Smooth muscle cell of the brain vasculature (primary cell): Measurements from ENCODE around the gene BRD4.
"Not testable (repeated sequence)": the region's sequence is repeated elsewhere in the genome, so short reads cannot be mapped to it uniquely, and the experiment has no call there.

Source experiments
- DNase-seq: peaks from one replicate; pipeline ENCODE4 v3.0.0-alpha.2; 2012; ENCODE audit warnings: low read depth, low spot score

The BRD4 gene

DNA sequence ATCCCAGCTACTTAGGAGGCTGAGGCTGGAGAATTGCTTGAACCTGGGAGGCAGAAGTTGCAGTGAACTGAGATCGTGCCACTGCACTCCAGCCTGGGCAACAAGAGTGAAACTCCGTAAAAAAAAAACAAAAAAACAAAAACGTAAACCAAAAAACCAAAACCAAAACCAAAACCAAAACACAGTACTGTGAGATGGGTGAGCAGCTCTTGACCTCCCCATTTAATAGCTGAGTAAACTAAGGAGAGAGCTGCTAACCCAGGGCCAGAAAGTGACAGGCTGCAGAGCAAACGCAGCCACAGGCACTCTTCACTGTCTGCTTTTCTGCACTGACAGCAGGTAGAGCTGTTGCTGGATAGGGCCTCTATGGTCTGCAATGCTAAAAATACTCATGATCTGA, 27.7 kb upstream of the BRD4 start:
- DNase-seq: not testable (repeated sequence)

DNA sequence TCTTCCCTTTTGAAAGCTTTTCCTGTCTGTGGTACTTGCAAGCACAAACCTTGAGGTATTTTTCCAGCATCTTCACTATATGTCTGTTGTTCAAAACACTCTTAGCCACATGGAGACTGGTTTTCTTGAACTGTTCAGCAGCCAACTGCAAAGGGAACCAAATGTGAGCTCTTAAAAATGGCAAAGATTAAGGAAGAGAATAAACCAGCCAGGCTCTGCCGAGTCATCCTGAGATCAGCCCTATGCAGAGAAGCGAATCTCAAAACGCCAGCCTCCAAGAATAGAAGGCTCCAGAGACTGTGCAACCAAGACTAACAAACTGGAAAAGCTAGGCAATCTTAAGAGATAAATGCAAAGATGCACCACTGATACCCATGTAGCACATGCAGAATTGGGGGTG, 26.6 kb upstream of the BRD4 start:
- no peak for DNase-seq

DNA sequence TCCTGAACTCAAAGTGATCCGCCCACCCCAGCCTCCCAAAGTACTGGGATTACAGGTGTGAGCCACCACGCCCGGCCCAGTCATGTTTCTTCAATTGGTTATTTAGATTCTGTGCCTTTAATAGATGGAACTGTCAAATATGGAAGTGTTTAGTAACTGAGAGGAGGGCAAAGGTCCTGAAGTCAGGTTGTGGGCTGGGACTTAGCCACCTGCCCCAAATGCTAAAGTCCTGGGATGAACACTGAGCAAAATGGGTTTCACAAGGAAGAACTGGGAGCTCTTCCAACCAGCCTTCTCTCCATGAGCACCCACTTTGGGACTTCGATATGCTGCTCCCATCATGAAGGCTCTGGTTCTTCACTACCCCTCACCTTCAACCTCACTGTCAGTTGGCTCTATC, 25.6 kb upstream of the BRD4 start:
- no peak for DNase-seq

DNA sequence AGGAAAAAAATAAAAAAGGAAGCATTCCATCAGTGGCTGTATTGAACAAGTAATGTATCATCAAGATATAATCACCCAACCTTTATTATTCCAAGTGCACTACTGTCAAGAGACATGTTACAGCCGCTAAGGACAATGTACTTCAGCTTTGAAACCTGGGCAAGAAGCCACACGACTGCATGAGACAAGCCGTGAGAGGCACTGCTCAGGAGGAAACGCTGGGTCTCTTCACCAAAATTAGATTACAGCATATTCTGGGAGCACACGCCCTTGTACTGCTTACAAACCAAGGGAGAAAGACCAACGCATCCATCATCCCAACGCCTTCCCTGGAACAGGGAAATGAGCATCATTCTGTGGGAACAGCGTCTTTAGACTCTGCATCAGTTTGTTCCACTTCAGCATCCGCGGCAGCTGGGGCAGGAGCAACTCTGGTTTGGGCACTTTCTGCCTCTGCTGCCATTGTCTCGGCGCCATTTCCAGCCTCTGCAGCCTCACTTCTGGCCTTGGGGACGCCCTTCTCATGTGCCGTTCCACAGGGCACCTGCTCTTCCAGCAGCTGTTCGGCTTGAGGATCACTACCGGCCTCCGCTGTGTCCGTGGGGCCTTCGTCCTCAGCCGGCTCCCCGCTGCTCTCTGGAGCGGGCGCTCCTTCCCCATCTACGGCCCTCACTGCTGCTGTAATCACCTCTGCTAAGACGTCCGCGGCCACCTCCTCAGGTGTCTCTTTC, 22.4 kb upstream of the BRD4 start:
- DNase-seq: no peak

DNA sequence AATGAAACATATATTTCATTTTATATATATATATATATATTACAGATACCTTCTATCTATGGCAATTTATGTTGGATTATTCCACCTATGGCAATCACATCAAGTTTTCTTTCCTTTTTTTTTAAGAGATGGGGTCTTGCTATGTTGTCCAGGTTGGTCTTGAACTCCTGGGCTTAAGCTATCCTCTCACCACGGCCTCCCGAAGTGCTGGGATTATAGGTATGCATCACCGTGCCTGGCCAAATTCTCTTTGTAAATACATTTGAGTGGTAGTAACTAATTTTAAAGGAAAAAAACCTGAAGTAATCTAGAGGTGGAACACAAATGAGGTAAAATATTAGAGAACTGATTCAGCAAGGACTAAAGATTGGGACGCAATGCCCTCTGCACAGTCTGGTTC, 21.6 kb upstream of the BRD4 start:
- no peak for DNase-seq

DNA sequence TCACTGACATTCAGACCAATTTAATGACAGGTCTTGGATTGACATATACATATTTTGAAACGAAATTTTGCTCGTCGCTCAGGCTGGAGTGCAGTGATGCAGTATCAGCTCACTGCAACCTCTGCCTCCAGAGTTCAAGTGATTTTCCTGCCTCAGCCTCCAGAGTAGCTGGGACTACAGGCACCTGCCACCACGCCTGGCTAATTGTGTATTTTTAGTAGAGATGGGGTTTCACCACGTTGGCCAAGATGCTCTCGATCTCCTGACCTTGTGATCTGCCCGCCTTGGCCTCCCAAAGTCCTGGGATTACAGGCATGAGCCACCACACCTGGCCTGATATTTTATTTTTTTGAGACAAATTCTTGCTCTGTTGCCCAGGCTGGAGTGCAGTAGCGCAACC, 20.2 kb upstream of the BRD4 start:
- DNase-seq: not testable (repeated sequence)

DNA sequence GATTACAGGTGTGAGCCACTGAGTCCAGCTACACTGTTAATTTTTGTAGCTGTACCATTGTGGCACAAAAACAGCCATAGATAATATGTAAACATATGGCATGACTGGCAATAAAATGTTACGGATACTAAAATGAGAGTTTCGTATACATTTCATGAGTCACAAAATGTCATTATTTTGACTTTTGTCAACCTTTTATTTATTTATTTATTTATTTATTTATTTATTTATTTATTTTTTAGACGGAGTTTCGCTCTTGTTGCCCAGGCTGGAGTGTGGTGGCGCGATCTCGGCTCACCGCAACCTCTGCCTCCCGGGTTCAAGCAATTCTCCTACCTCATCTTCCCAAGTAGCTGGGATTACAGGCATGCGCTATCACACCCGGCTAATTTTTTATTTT, 9.0 kb upstream of the BRD4 start:
- not testable (repeated sequence) for DNase-seq

DNA sequence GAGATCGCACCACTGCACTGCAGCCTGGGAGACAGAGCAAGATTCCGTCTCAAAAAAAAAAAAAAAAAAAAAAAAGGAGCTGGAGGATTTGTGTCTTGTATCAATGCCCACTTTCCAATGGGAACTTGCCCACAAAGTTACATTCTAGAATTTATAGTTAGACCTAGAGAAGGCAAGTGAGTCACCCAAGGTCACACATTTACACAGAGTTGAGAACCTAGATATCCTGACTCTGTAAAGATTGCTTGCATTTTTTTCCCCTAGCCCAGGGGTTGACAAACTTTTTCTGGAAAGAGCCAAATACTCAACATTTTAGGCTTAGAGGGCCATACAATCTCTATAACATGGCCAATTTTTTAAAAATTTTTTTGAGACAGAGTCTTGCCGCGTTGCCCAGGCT, 7.7 kb upstream of the BRD4 start:
- DNase-seq: no peak

DNA sequence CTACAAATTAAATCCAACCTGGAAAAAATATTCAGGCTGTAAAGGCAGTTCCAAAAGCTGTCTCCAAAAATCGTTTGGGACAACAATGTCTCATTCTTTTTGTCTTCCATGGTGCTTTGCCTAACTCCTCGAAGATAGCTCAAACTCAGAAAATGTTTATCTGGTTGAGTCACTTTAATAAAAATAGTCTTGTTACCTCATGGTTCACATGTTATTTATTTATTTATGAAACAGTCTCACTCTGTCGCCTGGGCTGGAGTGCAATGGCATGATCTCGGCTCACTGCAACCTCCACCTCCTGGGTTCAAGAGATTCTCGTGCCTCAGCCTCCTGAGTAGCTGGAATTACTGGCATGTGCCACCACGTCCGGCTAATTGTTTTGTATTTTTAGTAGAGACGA, 4.9 kb upstream of the BRD4 start:
- DNase-seq: no peak

DNA sequence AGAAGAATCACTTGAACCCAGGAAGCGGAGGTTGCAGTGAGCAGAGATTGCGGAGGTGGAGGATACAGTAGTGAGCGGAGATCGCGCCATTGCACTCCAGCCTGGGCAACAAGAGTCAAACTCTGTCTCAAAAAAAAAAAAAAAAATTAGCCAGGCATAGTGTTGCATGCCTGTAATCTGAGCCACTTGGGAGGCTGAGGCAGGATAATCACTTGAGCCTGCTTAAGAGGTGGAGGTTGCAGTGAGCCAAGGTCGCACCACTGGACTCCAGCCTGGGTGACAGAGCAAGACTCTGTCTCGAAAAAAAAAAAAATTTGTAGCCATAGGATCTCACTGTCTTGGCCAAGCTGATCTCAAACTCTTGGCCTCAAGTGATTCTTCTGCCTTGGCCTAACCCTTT, 3.7 kb upstream of the BRD4 start:
- DNase-seq: not testable (repeated sequence)

DNA sequence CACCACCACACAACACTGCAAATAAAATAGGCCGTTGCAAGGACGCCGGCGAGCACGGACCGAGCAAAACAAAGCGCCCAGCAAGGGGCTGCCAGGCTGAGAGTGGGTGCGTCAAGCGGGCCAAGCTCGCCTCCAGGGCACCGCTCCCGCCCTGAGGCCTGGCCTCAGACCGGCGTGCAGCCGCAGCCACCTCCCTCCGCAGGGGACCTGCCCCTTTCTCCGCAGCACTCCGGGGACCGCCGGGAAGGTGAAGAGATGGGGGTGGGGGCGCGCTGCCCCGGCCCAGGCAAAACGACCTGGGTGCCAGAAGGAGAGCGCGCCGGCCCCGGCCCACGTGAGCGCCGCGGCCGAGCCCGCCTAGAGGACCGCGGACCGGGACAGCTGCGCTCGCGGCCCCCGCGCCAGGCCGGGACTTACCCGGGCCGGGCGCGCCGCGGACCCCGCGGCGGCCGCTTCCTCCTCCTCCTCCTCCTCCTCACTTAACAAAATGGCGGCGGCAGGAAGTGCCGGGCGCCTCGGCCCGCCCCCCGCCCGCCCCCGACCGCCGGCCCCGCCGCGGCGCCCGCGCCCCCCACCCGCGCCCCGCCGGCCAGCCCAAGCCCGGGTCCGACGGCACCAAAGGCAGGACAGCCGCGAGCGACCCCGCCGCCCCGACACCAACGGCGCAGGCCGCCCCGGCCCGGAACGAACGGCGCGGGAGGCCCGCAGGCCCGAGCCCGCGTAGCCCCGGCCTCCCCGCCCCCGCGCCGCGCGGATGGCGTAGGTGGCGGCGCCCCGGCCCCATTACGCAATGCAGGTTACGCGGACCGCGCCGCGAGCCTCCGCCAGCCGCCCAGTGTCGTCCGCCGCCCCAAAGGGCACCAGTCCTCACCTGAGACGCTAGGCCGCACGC, 674 bp downstream of the BRD4 start:
- no peak for DNase-seq

DNA sequence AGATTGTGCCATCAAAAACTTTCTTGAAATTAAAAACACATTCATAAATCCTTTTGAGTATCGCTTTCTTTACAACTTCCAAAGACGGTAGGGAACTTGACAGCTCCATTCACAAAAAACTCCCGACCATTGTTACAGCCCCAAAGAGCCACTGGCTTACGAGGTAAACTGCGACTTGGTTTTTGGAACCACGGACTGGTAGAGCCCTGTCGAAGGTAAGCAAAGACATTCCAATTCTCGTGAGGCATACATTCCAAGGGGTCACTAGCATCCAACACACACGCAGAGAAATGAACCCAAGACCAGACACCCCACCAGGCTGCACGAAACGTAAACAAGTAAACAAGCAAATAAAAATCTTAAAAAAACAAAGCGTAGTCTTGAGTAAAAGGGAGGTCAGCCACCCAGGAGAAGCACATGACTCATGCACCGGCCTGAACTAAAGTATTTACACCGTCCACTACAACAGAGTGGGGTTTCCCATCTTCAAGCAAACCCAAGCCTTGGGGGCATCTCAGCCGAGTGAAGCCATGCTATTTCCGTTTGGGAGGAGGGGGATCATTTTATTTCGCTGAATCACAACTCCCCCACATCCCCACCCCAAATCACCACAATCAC, 1.4 kb downstream of the BRD4 start:
- DNase-seq: no peak

DNA sequence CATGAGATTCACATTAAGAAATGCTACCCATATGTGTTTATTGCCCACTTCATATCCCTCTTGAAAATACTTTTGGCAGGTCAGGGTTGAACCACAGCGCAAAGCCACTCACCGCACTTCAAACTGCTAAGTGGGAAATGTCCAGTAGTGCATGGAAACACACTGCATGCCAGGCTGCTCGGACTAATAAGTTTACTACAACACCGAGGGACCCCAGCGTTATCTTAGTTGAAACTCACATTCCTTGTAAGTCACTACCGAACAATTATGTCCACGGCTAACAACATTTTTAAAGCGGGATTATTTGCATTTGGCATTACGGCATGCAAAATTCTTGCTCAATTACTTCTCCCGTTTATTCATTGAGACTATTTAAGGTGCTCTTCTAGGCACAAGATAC, 4.0 kb downstream of the BRD4 start:
- no peak for DNase-seq

DNA sequence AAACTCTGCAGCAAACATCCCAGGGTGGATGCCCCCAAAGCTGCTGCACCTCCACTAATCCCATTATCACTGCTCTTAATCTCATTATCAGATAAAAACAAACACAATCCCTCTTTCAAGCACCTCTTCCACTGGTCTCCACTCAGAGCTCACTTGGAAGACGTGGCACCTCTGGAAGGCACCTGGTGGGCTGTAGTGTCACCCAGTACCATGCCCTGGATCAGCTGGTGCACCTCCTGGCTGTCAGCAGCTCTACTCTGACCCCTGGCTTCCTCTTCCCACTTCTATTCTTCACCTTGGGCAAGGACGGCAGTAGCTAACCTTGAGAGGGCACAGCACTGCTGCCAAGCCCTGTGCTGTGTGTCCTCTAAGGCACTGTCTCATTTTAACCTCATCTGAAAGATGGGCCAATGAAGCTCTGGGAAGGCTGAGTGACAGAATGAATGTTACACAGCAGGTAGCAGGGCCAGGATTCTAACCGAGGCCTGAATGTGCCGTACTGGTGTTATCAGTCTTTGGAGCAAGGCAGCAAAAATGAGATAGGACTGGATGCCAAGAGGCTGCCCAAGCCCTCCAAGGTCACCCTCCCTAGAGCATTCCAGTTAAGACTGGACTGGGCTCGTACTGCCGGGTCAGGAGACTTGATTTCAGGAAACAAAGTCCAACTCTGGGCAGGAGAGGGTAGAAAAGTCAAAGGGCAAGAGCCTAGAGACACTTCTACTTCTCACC, 7.4 kb downstream of the BRD4 start:
- DNase-seq: no peak

DNA sequence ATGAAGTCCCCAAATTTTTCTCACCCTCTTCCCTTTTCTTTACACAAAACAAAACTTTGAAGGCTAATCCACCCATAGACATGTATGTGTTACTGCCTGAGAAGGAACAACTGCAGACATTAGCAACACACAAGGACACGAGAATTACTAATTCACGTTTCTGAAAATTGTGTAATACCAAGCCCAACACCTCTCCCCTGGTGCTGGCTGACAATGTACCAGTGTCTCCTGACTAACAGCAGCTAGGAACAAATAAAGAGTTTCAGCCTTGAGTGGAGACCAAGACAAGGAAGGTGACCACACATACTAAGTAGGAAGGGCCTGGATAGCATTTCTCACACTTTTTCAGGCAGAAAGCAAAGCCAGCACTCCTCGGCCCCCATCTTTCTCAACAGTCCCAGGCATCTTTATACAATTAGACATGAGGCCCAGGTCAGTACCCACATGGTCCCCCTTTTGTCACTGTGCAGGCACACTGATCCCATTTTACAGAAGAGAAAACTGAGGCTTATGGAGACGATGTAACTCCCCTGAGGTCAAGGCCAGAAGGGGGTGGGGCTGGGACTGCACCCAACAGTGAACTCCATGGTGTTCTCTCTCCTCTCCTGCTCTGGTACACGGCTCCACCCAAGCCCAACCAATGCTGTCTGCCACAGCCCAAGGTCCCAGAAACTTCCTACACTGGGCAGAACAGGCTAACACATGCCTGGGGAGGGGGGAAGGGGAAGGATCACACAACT, 8.7 kb downstream of the BRD4 start:
- no peak for DNase-seq

DNA sequence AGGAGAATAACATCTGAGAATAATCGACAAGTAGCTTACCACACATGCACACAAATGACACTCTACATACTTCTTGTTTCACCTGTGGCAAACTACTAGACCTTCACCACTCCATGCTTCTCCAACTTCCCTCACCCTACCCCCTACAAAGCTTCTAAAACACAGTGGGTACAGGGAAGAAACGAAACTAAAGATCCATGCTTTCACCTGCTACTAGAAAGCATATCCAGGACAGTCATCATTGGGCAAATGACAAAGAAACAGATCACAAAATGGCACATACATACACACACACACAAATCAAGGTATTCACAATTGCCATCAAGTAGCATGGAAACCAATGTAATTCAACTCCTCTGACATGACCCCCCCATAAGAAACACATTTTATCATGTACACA, 10.6 kb downstream of the BRD4 start:
- no peak for DNase-seq

DNA sequence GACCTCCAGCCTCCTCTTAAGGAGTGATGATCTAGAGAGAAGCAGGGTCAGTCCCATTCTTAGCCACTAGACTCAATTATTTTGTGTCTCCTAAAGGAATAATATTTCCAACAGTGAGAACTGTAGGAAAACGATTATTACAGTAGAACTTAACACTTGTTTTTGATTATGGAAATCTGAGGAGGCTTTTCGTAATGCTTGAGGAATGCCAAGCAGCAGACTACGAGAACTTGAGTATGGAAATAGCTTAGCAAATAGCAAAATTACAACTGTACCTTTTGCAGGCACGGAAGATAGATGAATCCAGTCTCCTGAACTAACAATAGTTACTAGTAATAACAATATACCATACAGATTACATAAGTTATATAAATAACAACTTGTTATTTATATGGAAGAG, 12.2 kb downstream of the BRD4 start:
- DNase-seq: no peak

DNA sequence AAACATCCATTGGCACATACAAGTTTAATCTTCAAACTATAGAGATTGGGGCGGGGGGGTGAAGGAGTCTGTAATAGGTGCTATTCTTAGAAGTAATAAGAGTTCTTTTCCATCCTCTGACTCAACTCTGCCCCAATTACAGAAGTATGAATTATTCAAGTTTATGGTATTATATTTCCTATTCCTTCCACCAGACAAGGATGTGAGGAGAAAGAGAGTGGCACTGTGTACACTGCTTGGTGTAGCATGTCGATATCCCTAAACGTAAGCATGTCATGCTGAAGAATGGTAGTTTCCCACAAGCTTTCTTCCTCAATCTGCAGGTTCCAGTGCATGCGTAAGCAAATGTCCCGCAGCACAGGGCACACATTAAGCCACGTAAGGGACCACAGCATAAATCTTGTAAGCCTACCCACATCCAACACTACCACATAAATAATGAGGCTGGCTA, 14.1 kb downstream of the BRD4 start:
- DNase-seq: no peak

DNA sequence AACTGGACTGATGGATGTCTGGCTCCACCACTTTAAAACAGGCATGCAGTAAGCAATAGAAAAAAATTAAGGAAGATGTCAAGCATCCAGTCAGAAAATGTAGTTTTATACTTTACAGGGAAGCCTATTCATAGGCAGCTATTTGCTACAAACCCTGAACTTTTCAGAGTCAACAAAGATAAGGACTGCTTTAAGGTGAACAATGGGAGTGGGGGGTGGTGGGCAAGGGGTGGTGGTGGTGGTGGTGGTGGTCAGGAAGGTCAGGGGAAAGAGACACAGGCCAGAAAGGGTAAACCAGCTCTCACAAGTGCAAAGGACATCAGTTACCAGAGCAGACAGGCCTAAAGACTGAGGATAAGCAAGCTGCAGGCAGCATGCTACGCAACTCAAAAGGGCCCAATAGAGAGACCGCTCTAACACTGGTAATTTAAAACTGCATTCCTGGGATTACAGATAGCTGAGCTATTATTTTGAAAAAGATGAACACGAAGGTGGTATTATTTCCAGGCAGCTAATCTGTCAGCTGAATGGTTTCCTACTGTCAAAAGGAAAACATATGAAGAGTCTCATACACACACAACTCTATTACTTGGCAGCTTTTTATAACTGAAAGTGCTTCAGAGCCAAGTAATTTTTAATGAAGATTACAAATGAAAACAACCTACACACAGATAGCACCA, 14.8 kb downstream of the BRD4 start:
- DNase-seq: no peak

DNA sequence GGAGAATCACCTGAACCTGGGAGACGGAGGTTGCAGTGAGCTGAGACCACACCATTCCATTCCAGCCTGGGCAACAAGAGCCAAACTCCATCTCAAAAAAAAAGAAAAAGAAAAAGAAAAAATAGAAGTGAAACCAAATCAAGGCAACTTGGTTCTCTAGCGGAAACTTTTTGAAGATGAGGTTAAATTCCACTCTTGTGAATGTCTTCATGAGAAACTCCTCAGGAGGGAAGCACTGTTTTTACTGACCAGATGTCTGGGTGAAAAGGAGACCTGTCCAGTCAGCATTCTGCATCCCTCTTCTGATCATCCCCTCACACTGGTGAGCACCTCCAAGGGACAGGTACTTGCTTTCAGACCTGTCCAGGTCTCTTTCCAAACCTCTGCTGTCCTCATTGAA, 15.8 kb downstream of the BRD4 start:
- no peak for DNase-seq

DNA sequence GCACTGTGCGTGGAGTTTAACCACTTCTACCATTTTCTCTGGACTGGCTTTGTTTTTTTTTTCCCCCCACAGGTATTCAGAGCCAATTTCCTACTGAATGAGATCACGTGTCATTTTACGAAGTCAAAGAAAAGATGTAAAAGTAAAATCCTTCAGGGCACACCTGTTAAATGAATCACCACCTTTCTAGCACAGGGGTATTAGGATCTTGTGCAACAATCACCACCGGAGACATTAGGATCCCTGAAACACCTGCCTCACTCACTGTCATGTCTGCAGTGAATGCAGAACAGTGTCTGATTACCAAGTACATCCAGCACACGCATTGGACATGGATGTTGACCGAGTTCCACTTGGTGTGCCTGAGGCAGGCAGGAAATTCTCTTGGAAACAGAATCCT, 17.2 kb downstream of the BRD4 start:
- no peak for DNase-seq
